BE2C (cell line): ENCODE measurements around the gene USP54.

Experiments used
- DNase-seq: peaks from one replicate; pipeline ENCODE4 v3.0.0-alpha.2; 2020
- H3K27me3 ChIP-seq: fragments of 250-450 bp; sonication (Bioruptor Pico); 2 replicates; pipeline ENCODE4 v1.5.1; 2020; ENCODE audit warnings: mild to moderate bottlenecking
- H3K36me3 ChIP-seq: fragments of 250-450 bp; sonication (Bioruptor Pico); 2 replicates; pipeline ENCODE4 v1.5.1; 2020; ENCODE audit warnings: mild to moderate bottlenecking
- H3K4me1 ChIP-seq: fragments of 250-450 bp; sonication (Bioruptor Pico); 2 replicates; pipeline ENCODE4 v1.5.1; 2020
- H3K4me3 ChIP-seq: 2 replicates; pipeline ENCODE4 v1.5.1; 2011; ENCODE audit warnings: low read depth, low read length
- H3K9me3 ChIP-seq: fragments of 250-450 bp; sonication (Bioruptor Pico); 2 replicates; pipeline ENCODE4 v1.5.1; 2020
- TF ChIP-seq, protein P1 (sequence below): IDR thresholded peaks from 2 replicates; pipeline ENCODE4 v1.5.1; 2012; ENCODE audit warnings: mild to moderate bottlenecking, low read depth, low read length

USP54 gene

DNA sequence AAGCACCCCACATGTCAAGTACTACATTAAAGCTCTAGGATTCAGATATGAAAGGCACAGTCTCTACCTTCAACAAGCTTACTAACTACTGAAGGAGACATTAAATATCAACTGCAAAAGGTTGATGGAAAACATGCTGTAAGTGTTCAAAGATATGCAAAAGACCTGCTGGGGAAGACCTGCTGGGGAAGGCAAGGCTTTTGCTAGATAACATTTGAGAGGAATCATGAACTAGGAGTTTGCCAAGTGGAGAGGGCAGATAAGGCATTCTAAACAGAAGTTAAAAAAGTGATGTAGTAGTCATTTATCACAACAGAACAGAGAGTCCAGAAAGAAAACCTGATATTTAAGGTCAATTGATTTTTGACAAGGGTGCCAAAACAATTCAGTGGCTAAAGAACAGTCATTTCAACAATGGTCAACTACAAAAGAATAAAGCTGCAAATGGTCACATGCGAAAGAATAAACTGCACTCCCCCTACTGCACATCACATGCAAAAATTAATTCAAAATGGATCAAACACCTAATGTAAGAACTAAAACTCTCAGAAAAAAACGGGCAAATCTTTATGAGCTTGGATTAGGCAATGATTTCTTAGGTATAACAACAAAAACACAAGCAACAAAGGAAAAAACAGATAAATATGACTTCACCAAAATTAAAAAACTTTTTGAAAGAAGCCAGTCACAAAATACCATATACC, 134.8 kb downstream of the USP54 start:
- H3K4me3 ChIP-seq: no peak overlapping the region
- H3K9me3 ChIP-seq: no peaks in the 10 kb centered on the region
- H3K4me1 ChIP-seq: no peaks in the 10 kb centered on the region
- H3K36me3 ChIP-seq: no peaks in the 10 kb centered on the region
- H3K27me3 ChIP-seq: no peaks in the 10 kb centered on the region
- no peak for DNase-seq
- TF ChIP-seq, protein P1, sequence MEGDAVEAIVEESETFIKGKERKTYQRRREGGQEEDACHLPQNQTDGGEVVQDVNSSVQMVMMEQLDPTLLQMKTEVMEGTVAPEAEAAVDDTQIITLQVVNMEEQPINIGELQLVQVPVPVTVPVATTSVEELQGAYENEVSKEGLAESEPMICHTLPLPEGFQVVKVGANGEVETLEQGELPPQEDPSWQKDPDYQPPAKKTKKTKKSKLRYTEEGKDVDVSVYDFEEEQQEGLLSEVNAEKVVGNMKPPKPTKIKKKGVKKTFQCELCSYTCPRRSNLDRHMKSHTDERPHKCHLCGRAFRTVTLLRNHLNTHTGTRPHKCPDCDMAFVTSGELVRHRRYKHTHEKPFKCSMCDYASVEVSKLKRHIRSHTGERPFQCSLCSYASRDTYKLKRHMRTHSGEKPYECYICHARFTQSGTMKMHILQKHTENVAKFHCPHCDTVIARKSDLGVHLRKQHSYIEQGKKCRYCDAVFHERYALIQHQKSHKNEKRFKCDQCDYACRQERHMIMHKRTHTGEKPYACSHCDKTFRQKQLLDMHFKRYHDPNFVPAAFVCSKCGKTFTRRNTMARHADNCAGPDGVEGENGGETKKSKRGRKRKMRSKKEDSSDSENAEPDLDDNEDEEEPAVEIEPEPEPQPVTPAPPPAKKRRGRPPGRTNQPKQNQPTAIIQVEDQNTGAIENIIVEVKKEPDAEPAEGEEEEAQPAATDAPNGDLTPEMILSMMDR: no peak

DNA sequence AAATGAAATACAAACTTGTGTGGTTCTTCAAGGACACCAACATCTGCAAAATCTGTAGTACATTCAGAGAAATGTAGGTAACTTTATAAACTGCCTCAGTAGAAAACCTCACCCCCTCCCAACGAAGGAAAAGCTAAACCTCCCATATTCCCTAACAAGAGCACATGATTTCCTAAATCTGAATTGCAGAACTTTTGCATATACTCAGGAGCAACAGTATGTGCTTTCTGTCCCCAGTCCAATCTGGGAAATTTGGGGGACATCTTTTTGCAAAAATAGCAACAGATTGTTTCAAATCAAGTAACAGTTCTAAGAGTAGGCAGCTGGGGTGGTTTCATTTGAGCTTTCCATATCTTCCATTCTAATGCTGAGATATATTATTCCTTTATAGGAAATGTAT, 142.0 kb downstream of the USP54 start:
- Histone ChIP-seq H3K36me3 (no peaks in the 10 kb centered on the region), H3K27me3 (no peaks in the 10 kb centered on the region), H3K4me1 (no peaks in the 10 kb centered on the region), H3K4me3 (no peak overlapping the region), H3K9me3 (no peaks in the 10 kb centered on the region)
- DNase-seq: no peak
- TF ChIP-seq, protein P1: no peak

DNA sequence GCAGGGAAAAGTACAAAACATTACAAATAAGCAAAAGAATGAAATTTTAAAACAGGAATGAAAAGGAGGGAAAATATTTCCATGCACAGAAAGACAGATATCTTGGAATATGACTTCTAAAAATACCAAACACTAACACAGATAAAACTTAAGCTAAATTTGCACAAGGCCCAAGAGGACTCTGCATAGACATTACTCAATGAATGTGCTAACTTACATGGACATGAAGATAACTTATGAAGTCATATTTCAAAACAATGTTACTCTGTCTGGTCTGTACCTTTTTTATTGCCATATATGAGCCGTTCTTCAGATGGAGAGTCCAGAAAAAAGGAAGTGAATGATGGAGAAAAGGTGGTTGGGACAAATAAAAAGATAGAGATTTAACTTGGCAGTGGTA, 142.8 kb downstream of the USP54 start:
- no peaks in the 10 kb centered on the region for H3K4me1 ChIP-seq
- H3K4me3 ChIP-seq: no peak overlapping the region
- no peaks in the 10 kb centered on the region for H3K27me3 ChIP-seq
- no peaks in the 10 kb centered on the region for H3K36me3 ChIP-seq
- TF ChIP-seq, protein P1: no peak
- no peak for DNase-seq
- no peaks in the 10 kb centered on the region for H3K9me3 ChIP-seq
